Sciatic nerve (tissue), 2 donors: ENCODE data around the gene GTF2IRD1. TPM values are rescaled to one million over a fixed set of nuclear protein-coding genes. Genes with fewer than 3 reads are reported as not detected.
A peak's percentile ranks its signal among the peaks of the same experiment; 100 is the strongest.
"Not testable (repeated sequence)": the region's sequence is repeated elsewhere in the genome, so short reads cannot be mapped to it uniquely, and the experiment has no call there.

Source experiments
- ATAC-seq: fragments of 200-7000 bp; cut with Tn5 transposase; one replicate; pipeline ENCODE4 v1.9.1; 2020; ENCODE audit warnings: mild to moderate bottlenecking, moderate library complexity
- DNase-seq: peaks from one replicate; pipeline ENCODE4 v3.0.0-alpha.2; 2020; ENCODE audit warnings: low spot score
- intact Hi-C: fragments of 100-400 bp; cut with DNase I; formaldehyde crosslinking; loops from one replicate; pipeline ENCODE4 v1.14.2; 2022
- total RNA-seq: library from RNA; stranded (reverse); fragmentation: NEBNext Ultra II Directional; extraction: Animal tissue kit (Norgen Biotek cat#: 25700); gene quantifications from one replicate; pipeline ENCODE4 v1.2.1, GENCODE V29; 2021
- donor health status: DM: no; HTN: no; CAD: no.
- donor health status: DM: no; HTN: no; CAD: no.

GTF2IRD1 gene
- total RNA-seq, 1 donor from 2014 or later: 29.5 TPM

- DNase-seq (no peak), ATAC-seq (no peak)
- intact Hi-C loops: no loop called here
These were observed 150.8 kb downstream of the GTF2IRD1 start for GRCh38 chr7:74604326-74605020.

GRCh38 chr7:74606101-74606908 is 152.6 kb downstream of the GTF2IRD1 start:
- ATAC-seq (peak; percentile 70), DNase-seq (no peak)
- intact Hi-C loops: no loop called here

GRCh38 chr7:74606909-74607510 is 153.3 kb downstream of the GTF2IRD1 start:
- ATAC-seq (no peak), DNase-seq (no peak)
- intact Hi-C loops: no loop called here

- ATAC-seq: no peak
- no peak for DNase-seq
- intact Hi-C loops: no loop called here
These were observed 158.5 kb downstream of the GTF2IRD1 start for GRCh38 chr7:74612015-74612829.

- DNase-seq: no peak
- no peak for ATAC-seq
- intact Hi-C loops: no loop called here
These were observed 162.5 kb downstream of the GTF2IRD1 start for GRCh38 chr7:74615933-74616780.

- ATAC-seq (peak; percentile 68), DNase-seq (no peak)
- intact Hi-C loops: no loop called here
These were observed 163.6 kb downstream of the GTF2IRD1 start for GRCh38 chr7:74617180-74617744.

- intact Hi-C loops: no loop called here
These were observed 165.6 kb downstream of the GTF2IRD1 start for GRCh38 chr7:74619235-74619860.

GRCh38 chr7:74622228-74622749 is 168.6 kb downstream of the GTF2IRD1 start:
- no peak for ATAC-seq
- no peak for DNase-seq
- intact Hi-C loops: no loop called here

More at GRCh38 chr7:74619235-74619860, 165.6 kb downstream of the GTF2IRD1 start:
- no peak for DNase-seq
- ATAC-seq: no peak

- ATAC-seq: no peak
- DNase-seq: no peak
- intact Hi-C loops: no loop called here
These were observed 169.4 kb downstream of the GTF2IRD1 start for GRCh38 chr7:74623135-74623534.

- DNase-seq (no peak), ATAC-seq (peak; percentile 81)
- intact Hi-C loops: no loop called here
These were observed 171.7 kb downstream of the GTF2IRD1 start for GRCh38 chr7:74625446-74625845.

- DNase-seq (no peak), ATAC-seq (peak; percentile 74)
- intact Hi-C loops: no loop called here
These were observed 174.1 kb downstream of the GTF2IRD1 start for GRCh38 chr7:74627661-74628411.

- intact Hi-C loops: no loop called here
- DNase-seq: no peak
- no peak for ATAC-seq
These were observed 178.8 kb downstream of the GTF2IRD1 start for GRCh38 chr7:74632505-74632904.

GRCh38 chr7:74633451-74633921 is 179.8 kb downstream of the GTF2IRD1 start:
- DNase-seq: no peak
- ATAC-seq: no peak
- intact Hi-C loops: no loop called here

GRCh38 chr7:74637745-74638144 is 184.0 kb downstream of the GTF2IRD1 start:
- ATAC-seq (no peak), DNase-seq (no peak)
- intact Hi-C loops: no loop called here

GRCh38 chr7:74650055-74650454 is 196.3 kb downstream of the GTF2IRD1 start:
- ATAC-seq: peak; percentile 71
- DNase-seq, intact Hi-C loops: not testable (repeated sequence)

- intact Hi-C loops, DNase-seq: not testable (repeated sequence)
- ATAC-seq: peak; percentile 35
These were observed 196.9 kb downstream of the GTF2IRD1 start for GRCh38 chr7:74650493-74651132.
